HepG2 (cell line): ENCODE data around the gene TMEM19. TPM values are rescaled to one million over a fixed set of nuclear protein-coding genes. Genes with fewer than 3 reads are reported as not detected.
A peak's percentile ranks its signal among the peaks of the same experiment; 100 is the strongest.

Source experiments
- MZF1 ChIP-seq: sonication (generic); formaldehyde crosslinking; IDR thresholded peaks from 2 replicates; pipeline ENCODE4 v1.8.1; 2023; ENCODE audit warnings: mild to moderate bottlenecking, missing genetic modification reagents, borderline replicate concordance
- NCOA2 ChIP-seq: sonication (generic); formaldehyde crosslinking; IDR thresholded peaks from 2 replicates; pipeline ENCODE4 v1.8.0; 2022; ENCODE audit warnings: inconsistent platforms
- RXRB ChIP-seq: IDR thresholded peaks from 2 replicates; pipeline ENCODE4 v1.6.1; 2016; ENCODE audit warnings: borderline replicate concordance, missing genetic modification reagents, missing compliant biosample characterization
- STAG1 ChIP-seq: sonication (generic); formaldehyde crosslinking; IDR thresholded peaks from 2 replicates; pipeline ENCODE4 v1.4.0; 2020; ENCODE audit warnings: missing genetic modification reagents
- TAF1 ChIP-seq: sonication (generic); formaldehyde crosslinking; IDR thresholded peaks from 2 replicates; pipeline ENCODE4 v1.4.0; 2020; ENCODE audit warnings: missing genetic modification reagents
- WIZ ChIP-seq: sonication (generic); formaldehyde crosslinking; IDR thresholded peaks from 2 replicates; pipeline ENCODE4 v1.5.1; 2020; ENCODE audit warnings: mild to moderate bottlenecking, missing genetic modification reagents
- XRCC5 ChIP-seq: fragments of 200-400 bp; formaldehyde crosslinking; optimal IDR thresholded peaks from 2 replicates; pipeline ENCODE3; 2017; ENCODE audit warnings: mild to moderate bottlenecking, low read length
- YEATS4 ChIP-seq: sonication (generic); formaldehyde crosslinking; IDR thresholded peaks from 2 replicates; pipeline ENCODE4 v1.4.0; 2020; ENCODE audit warnings: missing genetic modification reagents, borderline replicate concordance
- ZBTB8A ChIP-seq: sonication (generic); formaldehyde crosslinking; IDR thresholded peaks from 2 replicates; pipeline ENCODE4 v1.4.0; 2020; ENCODE audit warnings: mild to moderate bottlenecking, low read depth, missing genetic modification reagents, borderline replicate concordance
- ZC3H13 ChIP-seq: sonication (generic); formaldehyde crosslinking; IDR thresholded peaks from 2 replicates; pipeline ENCODE4 v1.8.1; 2023; ENCODE audit warnings: mild to moderate bottlenecking, missing genetic modification reagents, moderate library complexity
- ZNF205 ChIP-seq: IDR thresholded peaks from 2 replicates; pipeline ENCODE4 v1.6.1; 2018; ENCODE audit warnings: missing biosample characterization, missing genetic modification reagents
- ZNF354B ChIP-seq: sonication (generic); formaldehyde crosslinking; IDR thresholded peaks from 2 replicates; pipeline ENCODE4 v1.8.0; 2022; ENCODE audit warnings: mild to moderate bottlenecking, missing genetic modification reagents
- ZNF614 ChIP-seq: IDR thresholded peaks from 2 replicates; pipeline ENCODE4 v1.6.1; 2018; ENCODE audit warnings: missing biosample characterization, missing genetic modification reagents, inconsistent platforms, borderline replicate concordance
- ZNF672 ChIP-seq: sonication (generic); formaldehyde crosslinking; IDR thresholded peaks from 2 replicates; pipeline ENCODE4 v1.8.1; 2022; ENCODE audit warnings: missing genetic modification reagents
- ZNF674 ChIP-seq: sonication (generic); formaldehyde crosslinking; IDR thresholded peaks from 2 replicates; pipeline ENCODE4 v1.5.0; 2020; ENCODE audit warnings: low read depth, mild to moderate bottlenecking, missing genetic modification reagents
- ZNF775 ChIP-seq: sonication (generic); formaldehyde crosslinking; IDR thresholded peaks from 2 replicates; pipeline ENCODE4 v1.4.0; 2020; ENCODE audit warnings: missing genetic modification reagents, mild to moderate bottlenecking, moderate library complexity, borderline replicate concordance
- polyA plus RNA-seq, 8 experiments: library from polyadenylated mRNA; depleted of rRNA in 3 of 8; stranded (reverse) in 7 of 8; unstranded in 1 of 8; fragments of >200 nt; fragmentation: Illumina TruSeq in 4 of 8; extraction: Trizol in 4 of 8; gene quantifications; 2 replicates each; pipeline versions ENCODE4 v1.2.1 to v1.2.3, GENCODE V29; 2011 to 2016; ENCODE audit warnings: low read depth in 4 of 8, missing spikeins in 1 of 8, mixed read lengths in 1 of 8; ENCODE audit not compliant: insufficient read depth in 1 of 8
- total RNA-seq, 5 experiments: library from RNA; depleted of rRNA; stranded (reverse); fragments of >200 nt; fragmentation: Illumina TruSeq; extraction: Trizol; gene quantifications; 2 replicates each; pipeline ENCODE4 v1.2.3, GENCODE V29; 2016; ENCODE audit warnings: low read depth in 1 of 5
- TF ChIP-seq, protein P1 (sequence below): sonication (generic); formaldehyde crosslinking; IDR thresholded peaks from 2 replicates; pipeline ENCODE4 v1.8.0; 2022; ENCODE audit warnings: low read depth, missing genetic modification reagents
- TF ChIP-seq, protein P2 (sequence below): fragments of 450-650 bp; IDR thresholded peaks from 2 replicates; pipeline ENCODE4 v1.6.1; 2016
- TF ChIP-seq, protein P3 (sequence below): sonication (generic); formaldehyde crosslinking; conservative IDR thresholded peaks from 2 replicates; pipeline ENCODE4 v1.4.0; 2020; ENCODE audit warnings: missing genetic modification reagents
- TF ChIP-seq, protein P4 (sequence below): sonication (generic); formaldehyde crosslinking; IDR thresholded peaks from 2 replicates; pipeline ENCODE4 v1.5.1; 2020; ENCODE audit warnings: missing genetic modification reagents, mild to moderate bottlenecking, borderline replicate concordance
- TF ChIP-seq, protein P5 (sequence below): sonication (generic); formaldehyde crosslinking; IDR thresholded peaks from 2 replicates; pipeline ENCODE4 v1.8.1; 2023; ENCODE audit warnings: missing genetic modification reagents, mild to moderate bottlenecking, borderline replicate concordance

TMEM19 gene
- total and polyA plus RNA-seq, 2 of the 13 experiments (the other 11 are each of a cell fraction or from before 2014, with no cell fraction given), result 16.9 to 22.5 TPM

DNA sequence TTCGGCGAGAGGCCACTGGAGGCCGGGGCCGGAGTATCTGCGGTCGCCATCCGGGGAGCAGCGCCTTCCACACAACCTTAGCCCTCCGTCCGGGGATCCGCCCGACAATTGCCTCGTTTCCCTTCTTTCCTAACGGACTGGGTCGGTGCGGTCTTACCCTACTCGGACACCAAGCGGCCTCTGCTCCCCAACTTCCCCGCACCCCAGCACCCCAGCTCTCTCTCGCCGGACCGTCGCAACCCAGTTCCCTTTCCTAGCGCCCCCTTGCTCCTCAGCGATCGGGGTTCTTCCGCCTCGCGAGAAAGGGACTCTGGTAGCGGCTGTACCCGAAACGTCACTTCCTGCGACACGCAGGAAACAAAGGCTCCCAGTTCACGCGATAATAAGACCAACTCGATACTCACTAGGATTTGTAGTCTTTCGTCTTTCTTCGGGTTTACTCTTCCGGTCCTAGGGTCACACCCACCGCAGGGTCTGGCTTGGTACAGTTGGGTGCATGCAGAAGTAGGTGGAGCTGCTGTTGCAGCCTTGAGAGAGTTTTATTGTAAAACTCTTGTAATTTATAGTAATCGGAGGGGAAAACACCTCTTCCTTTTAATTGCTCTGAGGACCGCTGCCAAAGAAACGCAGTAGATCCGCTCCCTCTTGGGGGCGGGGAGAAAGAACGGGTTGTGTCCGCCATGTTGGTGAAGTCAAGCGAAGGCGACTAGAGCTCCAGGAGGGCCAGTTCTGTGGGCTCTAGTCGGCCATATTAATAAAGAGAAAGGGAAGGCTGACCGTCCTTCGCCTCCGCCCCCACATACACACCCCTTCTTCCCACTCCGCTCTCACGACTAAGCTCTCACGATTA lies 22.1 kb upstream of the TMEM19 start, which contains the start of the genes THAP2 and ZFC3H1 (continued):
- TF ChIP-seq, protein P1, sequence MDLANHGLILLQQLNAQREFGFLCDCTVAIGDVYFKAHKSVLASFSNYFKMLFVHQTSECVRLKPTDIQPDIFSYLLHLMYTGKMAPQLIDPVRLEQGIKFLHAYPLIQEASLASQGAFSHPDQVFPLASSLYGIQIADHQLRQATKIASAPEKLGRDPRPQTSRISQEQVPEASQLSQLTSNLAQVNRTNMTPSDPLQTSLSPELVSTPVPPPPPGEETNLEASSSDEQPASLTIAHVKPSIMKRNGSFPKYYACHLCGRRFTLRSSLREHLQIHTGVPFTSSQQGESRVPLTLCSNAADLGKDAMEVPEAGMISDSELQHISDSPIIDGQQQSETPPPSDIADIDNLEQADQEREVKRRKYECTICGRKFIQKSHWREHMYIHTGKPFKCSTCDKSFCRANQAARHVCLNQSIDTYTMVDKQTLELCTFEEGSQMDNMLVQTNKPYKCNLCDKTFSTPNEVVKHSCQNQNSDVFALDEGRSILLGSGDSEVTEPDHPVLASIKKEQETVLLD, result peak; percentile 6; the same call in 1 of the 2 replicates
- no peak for TF ChIP-seq XRCC5
- TF ChIP-seq NCOA2 (CRISPR knock-in tag), result no peak
- no peak for TF ChIP-seq STAG1 (CRISPR knock-in tag)
- no peak for TF ChIP-seq ZNF674 (CRISPR knock-in tag)
- TF ChIP-seq ZNF614, result peak; percentile 53
- peak; percentile 44; the same call in 1 of the 2 replicates for TF ChIP-seq TAF1
- TF ChIP-seq WIZ (CRISPR knock-in tag), result no peak
- 0 out of 2 replicates have a peak, but pooled peaks have one; percentile 73 for TF ChIP-seq MZF1 (CRISPR knock-in tag)
- TF ChIP-seq YEATS4 (CRISPR knock-in tag), result no peak
- TF ChIP-seq, protein P2, sequence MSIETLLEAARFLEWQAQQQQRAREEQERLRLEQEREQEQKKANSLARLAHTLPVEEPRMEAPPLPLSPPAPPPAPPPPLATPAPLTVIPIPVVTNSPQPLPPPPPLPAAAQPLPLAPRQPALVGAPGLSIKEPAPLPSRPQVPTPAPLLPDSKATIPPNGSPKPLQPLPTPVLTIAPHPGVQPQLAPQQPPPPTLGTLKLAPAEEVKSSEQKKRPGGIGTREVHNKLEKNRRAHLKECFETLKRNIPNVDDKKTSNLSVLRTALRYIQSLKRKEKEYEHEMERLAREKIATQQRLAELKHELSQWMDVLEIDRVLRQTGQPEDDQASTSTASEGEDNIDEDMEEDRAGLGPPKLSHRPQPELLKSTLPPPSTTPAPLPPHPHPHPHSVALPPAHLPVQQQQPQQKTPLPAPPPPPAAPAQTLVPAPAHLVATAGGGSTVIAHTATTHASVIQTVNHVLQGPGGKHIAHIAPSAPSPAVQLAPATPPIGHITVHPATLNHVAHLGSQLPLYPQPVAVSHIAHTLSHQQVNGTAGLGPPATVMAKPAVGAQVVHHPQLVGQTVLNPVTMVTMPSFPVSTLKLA, result 0 out of 2 replicates have a peak, but pooled peaks have one; percentile 15
- TF ChIP-seq ZBTB8A (CRISPR knock-in tag), result 0 out of 2 replicates have a peak, but pooled peaks have one; percentile 7
- peak; percentile 11; the same call in 1 of the 2 replicates for TF ChIP-seq RXRB (CRISPR knock-in tag)
- TF ChIP-seq, protein P3, sequence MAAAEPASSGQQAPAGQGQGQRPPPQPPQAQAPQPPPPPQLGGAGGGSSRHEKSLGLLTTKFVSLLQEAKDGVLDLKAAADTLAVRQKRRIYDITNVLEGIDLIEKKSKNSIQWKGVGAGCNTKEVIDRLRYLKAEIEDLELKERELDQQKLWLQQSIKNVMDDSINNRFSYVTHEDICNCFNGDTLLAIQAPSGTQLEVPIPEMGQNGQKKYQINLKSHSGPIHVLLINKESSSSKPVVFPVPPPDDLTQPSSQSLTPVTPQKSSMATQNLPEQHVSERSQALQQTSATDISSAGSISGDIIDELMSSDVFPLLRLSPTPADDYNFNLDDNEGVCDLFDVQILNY (CRISPR knock-in tag), result no peak
- 0 out of 2 replicates have a peak, but pooled peaks have one; percentile 25 for TF ChIP-seq ZC3H13 (CRISPR knock-in tag)
- TF ChIP-seq, protein P4, sequence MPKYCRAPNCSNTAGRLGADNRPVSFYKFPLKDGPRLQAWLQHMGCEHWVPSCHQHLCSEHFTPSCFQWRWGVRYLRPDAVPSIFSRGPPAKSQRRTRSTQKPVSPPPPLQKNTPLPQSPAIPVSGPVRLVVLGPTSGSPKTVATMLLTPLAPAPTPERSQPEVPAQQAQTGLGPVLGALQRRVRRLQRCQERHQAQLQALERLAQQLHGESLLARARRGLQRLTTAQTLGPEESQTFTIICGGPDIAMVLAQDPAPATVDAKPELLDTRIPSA, result 0 out of 2 replicates have a peak, but pooled peaks have one; percentile 6
- TF ChIP-seq ZNF205 (CRISPR knock-in tag), result no peak
- TF ChIP-seq ZNF354B (CRISPR knock-in tag), result no peak
- TF ChIP-seq ZNF775 (CRISPR knock-in tag), result no peak
- TF ChIP-seq, protein P5, sequence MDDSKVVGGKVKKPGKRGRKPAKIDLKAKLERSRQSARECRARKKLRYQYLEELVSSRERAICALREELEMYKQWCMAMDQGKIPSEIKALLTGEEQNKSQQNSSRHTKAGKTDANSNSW, result no peak; the same call in 1 of the 2 replicates
- no peak for TF ChIP-seq ZNF672
